ENCODE measurements around the gene ECHS1. TPM values are rescaled to one million over a fixed set of nuclear protein-coding genes. Genes with fewer than 3 reads are reported as not detected.

The ECHS1 gene
- total RNA-seq, 2 experiments from 2014 or later, result 46.2 to 48.3 TPM

DNA sequence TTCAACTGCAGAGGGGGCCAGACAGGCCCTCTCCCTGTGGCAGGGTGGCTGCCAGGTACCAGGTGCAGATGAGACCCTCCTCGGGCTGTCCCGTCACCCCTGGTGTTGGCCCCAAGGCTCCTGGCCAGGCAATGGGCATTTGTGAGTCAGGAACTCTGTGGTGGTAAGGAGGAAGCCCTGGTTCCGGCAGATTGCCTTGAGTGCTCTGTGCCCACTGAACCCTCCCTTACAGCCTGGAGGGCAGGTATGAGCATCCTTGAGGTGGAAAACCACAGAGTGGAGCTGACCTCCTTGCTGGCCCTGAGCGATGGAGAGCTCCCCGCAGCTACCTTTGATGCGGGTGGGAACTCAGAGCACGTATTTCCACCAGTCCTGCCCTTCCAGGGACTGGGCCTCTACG lies 7.9 kb upstream of the ECHS1 start:
- Histone ChIP-seq H3K4me1 (ENCODE audit: insufficient read depth, low read length, poor library complexity, severe bottlenecking) (peaks cover 22% of the 10 kb centered on the region), H3K36me3 (ENCODE audit: insufficient read depth, low read length) (no peaks in the 10 kb centered on the region), H3K27ac (ENCODE audit: low read depth, low read length, poor library complexity, severe bottlenecking) (no peak overlapping the region), H3K4me2 (ENCODE audit: low read length) (no peak overlapping the region), H3K79me2 (ENCODE audit: insufficient read depth, low read depth, low read length) (no peaks in the 10 kb centered on the region), H4K20me1 (ENCODE audit: insufficient read depth, low read length) (no peaks in the 10 kb centered on the region), H3K9me2 (ENCODE audit: insufficient read depth, low read length) (no peaks in the 10 kb centered on the region), H3K4me3 (ENCODE audit: low read depth, low read length, poor library complexity, severe bottlenecking) (no peak overlapping the region), H2AFZ (ENCODE audit: low read length) (no peak overlapping the region), H3K9me3 (ENCODE audit: low read length) (no peaks in the 10 kb centered on the region)
- BruUV-seq (replicated peaks), result no TSS peak
- TF ChIP-seq, protein P1, sequence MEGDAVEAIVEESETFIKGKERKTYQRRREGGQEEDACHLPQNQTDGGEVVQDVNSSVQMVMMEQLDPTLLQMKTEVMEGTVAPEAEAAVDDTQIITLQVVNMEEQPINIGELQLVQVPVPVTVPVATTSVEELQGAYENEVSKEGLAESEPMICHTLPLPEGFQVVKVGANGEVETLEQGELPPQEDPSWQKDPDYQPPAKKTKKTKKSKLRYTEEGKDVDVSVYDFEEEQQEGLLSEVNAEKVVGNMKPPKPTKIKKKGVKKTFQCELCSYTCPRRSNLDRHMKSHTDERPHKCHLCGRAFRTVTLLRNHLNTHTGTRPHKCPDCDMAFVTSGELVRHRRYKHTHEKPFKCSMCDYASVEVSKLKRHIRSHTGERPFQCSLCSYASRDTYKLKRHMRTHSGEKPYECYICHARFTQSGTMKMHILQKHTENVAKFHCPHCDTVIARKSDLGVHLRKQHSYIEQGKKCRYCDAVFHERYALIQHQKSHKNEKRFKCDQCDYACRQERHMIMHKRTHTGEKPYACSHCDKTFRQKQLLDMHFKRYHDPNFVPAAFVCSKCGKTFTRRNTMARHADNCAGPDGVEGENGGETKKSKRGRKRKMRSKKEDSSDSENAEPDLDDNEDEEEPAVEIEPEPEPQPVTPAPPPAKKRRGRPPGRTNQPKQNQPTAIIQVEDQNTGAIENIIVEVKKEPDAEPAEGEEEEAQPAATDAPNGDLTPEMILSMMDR (conservative IDR thresholded peaks at IDR 0.05; ENCODE audit: low read length), result no peak
- TF ChIP-seq EZH2phosphoT487 (IDR thresholded peaks at IDR 0.05; ENCODE audit: borderline replicate concordance, low read depth, low read length), result no peak
- intact Hi-C loops (cut with micrococcal nuclease; ENCODE audit: unreplicated experiment), result no loop called here
- ChIA-PET CTCF (ENCODE audit: unreplicated experiment) (no interaction called here), POLR2A (no interaction called here)
- no peak for DNase-seq (ENCODE audit: low spot score)

DNA sequence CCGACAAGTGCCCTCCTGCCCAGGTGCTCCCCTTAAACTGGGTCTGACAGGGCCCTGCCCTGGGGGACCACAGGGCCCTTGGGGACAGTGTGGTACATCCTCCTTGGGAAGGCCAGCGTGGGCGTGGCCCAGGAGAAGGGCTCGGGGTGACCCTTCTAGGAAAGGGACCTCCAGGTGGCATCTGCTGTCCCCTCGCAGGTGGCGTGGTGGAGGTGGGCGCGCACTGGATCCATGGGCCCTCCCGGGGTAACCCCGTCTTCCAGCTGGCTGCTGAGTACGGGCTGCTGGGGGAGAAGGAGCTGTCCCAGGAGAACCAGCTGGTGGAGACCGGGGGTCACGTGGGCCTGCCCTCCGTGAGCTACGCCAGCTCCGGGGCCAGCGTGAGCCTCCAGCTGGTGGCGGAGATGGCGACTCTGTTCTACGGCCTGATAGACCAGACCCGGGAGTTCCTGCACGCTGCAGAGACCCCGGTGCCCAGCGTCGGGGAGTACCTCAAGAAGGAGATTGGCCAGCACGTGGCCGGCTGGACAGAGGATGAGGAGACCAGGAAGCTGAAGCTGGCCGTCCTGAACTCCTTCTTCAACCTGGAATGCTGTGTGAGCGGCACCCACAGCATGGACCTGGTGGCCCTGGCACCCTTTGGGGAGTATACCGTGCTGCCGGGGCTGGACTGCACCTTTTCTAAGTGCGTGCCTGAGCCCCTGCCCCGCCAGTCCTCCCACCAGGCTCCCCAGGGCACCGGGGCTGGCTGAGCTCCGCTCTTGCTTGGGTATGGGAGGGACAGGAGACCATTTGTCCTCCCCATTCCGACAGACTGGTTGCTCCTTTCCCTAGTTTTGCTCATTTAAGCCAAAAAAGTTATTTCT lies 6.9 kb upstream of the ECHS1 start:
- no peak overlapping the region for H2AFZ ChIP-seq (ENCODE audit: low read length)
- no peak for DNase-seq (ENCODE audit: low spot score)
- no peak overlapping the region for H3K4me3 ChIP-seq (ENCODE audit: low read depth, low read length, poor library complexity, severe bottlenecking)
- peak overlapping the region; percentile 69; the same call in 1 of the 2 replicates for H3K4me2 ChIP-seq (ENCODE audit: low read length)
- no peaks in the 10 kb centered on the region for H3K79me2 ChIP-seq (ENCODE audit: insufficient read depth, low read depth, low read length)
- H3K36me3 ChIP-seq (ENCODE audit: insufficient read depth, low read length), result no peaks in the 10 kb centered on the region
- no TSS peak for BruUV-seq (replicated peaks)
- peaks cover 22% of the 10 kb centered on the region for H3K4me1 ChIP-seq (ENCODE audit: insufficient read depth, low read length, poor library complexity, severe bottlenecking)
- H4K20me1 ChIP-seq (ENCODE audit: insufficient read depth, low read length), result no peaks in the 10 kb centered on the region
- ChIA-PET POLR2A (no interaction called here), CTCF (ENCODE audit: unreplicated experiment) (no interaction called here)
- H3K9me3 ChIP-seq (ENCODE audit: low read length), result no peaks in the 10 kb centered on the region
- no peak overlapping the region for H3K27ac ChIP-seq (ENCODE audit: low read depth, low read length, poor library complexity, severe bottlenecking)
- intact Hi-C loops (cut with micrococcal nuclease; ENCODE audit: unreplicated experiment), result no loop called here
- no peaks in the 10 kb centered on the region for H3K9me2 ChIP-seq (ENCODE audit: insufficient read depth, low read length)
- no peak for TF ChIP-seq EZH2phosphoT487 (IDR thresholded peaks at IDR 0.05; ENCODE audit: borderline replicate concordance, low read depth, low read length)
- TF ChIP-seq, protein P1 (conservative IDR thresholded peaks at IDR 0.05; ENCODE audit: low read length), result no peak

DNA sequence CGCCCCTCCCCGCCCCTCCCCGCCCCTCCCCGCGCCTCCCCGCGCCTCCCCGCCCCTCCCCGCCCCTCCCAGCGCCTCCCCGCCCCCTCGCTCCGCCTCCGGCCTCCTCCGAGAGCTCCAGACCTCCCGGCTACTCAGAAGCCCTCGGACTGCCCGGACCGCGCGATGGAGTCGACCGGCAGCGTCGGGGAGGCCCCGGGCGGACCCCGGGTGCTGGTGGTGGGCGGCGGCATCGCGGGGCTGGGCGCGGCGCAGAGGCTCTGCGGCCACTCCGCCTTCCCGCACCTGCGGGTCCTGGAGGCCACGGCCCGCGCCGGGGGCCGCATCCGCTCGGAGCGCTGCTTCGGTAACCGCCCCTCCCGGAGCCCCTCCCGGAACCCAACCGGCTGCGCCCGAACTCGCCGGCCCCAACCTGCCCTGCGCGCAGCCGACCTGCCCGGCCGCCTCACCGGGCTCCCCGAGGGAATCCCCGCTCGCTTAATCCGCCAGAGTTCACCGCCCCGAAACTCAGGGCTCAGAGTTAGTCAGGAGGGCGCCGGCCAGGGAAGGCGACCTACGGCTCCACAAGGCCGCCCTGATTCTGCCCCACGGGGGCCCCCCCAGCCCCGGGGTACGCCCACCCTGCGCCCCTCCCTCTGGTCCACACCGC lies 6.1 kb upstream of the ECHS1 start, which contains the start of gene PAOX:
PAOX (plus strand) TSS at position 111 of the 649 bp plus-strand sequence; CDS start at position 166, 55 bp downstream.
- no peaks in the 10 kb centered on the region for H3K9me3 ChIP-seq (ENCODE audit: low read length)
- H2AFZ ChIP-seq (ENCODE audit: low read length), result peak within 1 kb of the TSS; percentile 80
- peak within 1 kb of the TSS; percentile 67 for H3K4me3 ChIP-seq (ENCODE audit: low read depth, low read length, poor library complexity, severe bottlenecking)
- H4K20me1 ChIP-seq (ENCODE audit: insufficient read depth, low read length), result no peaks in the 10 kb centered on the region
- BruUV-seq (replicated peaks), result no TSS peak
- ChIA-PET CTCF (ENCODE audit: unreplicated experiment) (interaction anchor here (0.6 kb wide), 1 partner anchor 11 kb away, joined by 3 read pairs; no protein-coding TSS in a partner anchor), POLR2A (no interaction called here)
- peaks cover 23% of the 10 kb centered on the region for H3K4me1 ChIP-seq (ENCODE audit: insufficient read depth, low read length, poor library complexity, severe bottlenecking)
- DNase-seq (ENCODE audit: low spot score), result peak; percentile 43
- H3K36me3 ChIP-seq (ENCODE audit: insufficient read depth, low read length), result no peaks in the 10 kb centered on the region
- no peaks in the 10 kb centered on the region for H3K79me2 ChIP-seq (ENCODE audit: insufficient read depth, low read depth, low read length)
- peak within 1 kb of the TSS; percentile 98 for H3K4me2 ChIP-seq (ENCODE audit: low read length)
- TF ChIP-seq EZH2phosphoT487 (IDR thresholded peaks at IDR 0.05; ENCODE audit: borderline replicate concordance, low read depth, low read length), result no peak
- TF ChIP-seq, protein P1 (conservative IDR thresholded peaks at IDR 0.05; ENCODE audit: low read length), result no peak
- no peak within 1 kb of the TSS for H3K27ac ChIP-seq (ENCODE audit: low read depth, low read length, poor library complexity, severe bottlenecking)
- intact Hi-C loops (cut with micrococcal nuclease; ENCODE audit: unreplicated experiment), result no loop called here
- H3K9me2 ChIP-seq (ENCODE audit: insufficient read depth, low read length), result no peaks in the 10 kb centered on the region
